Measurements from ENCODE around the gene ALDH1B1. TPM values are rescaled to one million over a fixed set of nuclear protein-coding genes. Genes with fewer than 3 reads are reported as not detected.

Gene ALDH1B1
- total and polyA plus RNA-seq, 2 of the 13 experiments (the other 11 are each of a cell fraction or from before 2014, with no cell fraction given), result 45.1 to 125 TPM

- TF ChIP-seq PREB (CRISPR knock-in tag; IDR thresholded peaks at IDR 0.05), result no peak
- no peak for TF ChIP-seq MAFG (CRISPR knock-in tag; IDR thresholded peaks at IDR 0.05)
- no peak for TF ChIP-seq SMC3 (IDR thresholded peaks at IDR 0.05; ENCODE audit: low read length)
- no peak for TF ChIP-seq NPAS2 (CRISPR knock-in tag; IDR thresholded peaks at IDR 0.05; ENCODE audit: borderline replicate concordance)
These were observed 16.2 kb downstream of the ALDH1B1 start (continued) for GRCh38 chr9:38408719-38409118.

GRCh38 chr9:38412751-38413150 is 20.2 kb downstream of the ALDH1B1 start:
- intact Hi-C loops (cut with micrococcal nuclease; ENCODE audit: unreplicated experiment) (no loop called here), in situ Hi-C loops (cut with HindIII; ENCODE audit: extremely low pct_ligation_motif_present, low pct_unique_long_range_greater_than_20kb) (no loop called here)
- Histone ChIP-seq H3K27ac (ENCODE audit: extremely low read length, insufficient read depth, low read length) (no peak overlapping the region), H3K79me2 (ENCODE audit: insufficient read depth, low read length) (no peaks in the 10 kb centered on the region), H3K9ac (ENCODE audit: insufficient read depth, low read depth, low read length) (no peak overlapping the region), H3K27me3 (ENCODE audit: control insufficient read depth in 1 of 2, insufficient read depth in 2 of 2, low read length in 2 of 2) (peaks cover 14 to 52% of the 10 kb centered on the region in 2 experiments), H3K36me3 (replicated peaks in 1 of 2; ENCODE audit: control insufficient read depth in 1 of 2, insufficient read depth in 2 of 2, low read length in 2 of 2) (no peaks in the 10 kb centered on the region), H4K20me1 (ENCODE audit: insufficient read depth, low read length) (no peaks in the 10 kb centered on the region), H2AFZ (ENCODE audit: low read length) (no peak overlapping the region), H3K4me1 (ENCODE audit: insufficient read depth, low read length) (no peaks in the 10 kb centered on the region), H3K4me3 (replicated peaks in 1 of 3; ENCODE audit: insufficient read depth in 1 of 3, low read depth in 2 of 3, low read length in 3 of 3) (no peak overlapping the region), H3K9me3 (ENCODE audit: low read length) (no peaks in the 10 kb centered on the region), H3K4me2 (ENCODE audit: low read depth, low read length) (no peak overlapping the region)
- no peak for DNase-seq (ENCODE audit: low spot score)
- FAIRE-seq, result no peak
- ATAC-seq, result no peak
- WGBS (ENCODE audit: low lambda C conversion rate), result 27% methylated on average over 6 of the region's 6 CpGs
- ChIA-PET CTCF (ENCODE audit: low intra/inter-chr PET ratio, low total read pairs) (no interaction called here), POLR2A (no interaction called here)
- TF ChIP-seq FIP1L1 (IDR thresholded peaks at IDR 0.05; ENCODE audit: borderline replicate concordance, insufficient read depth, low read depth, low read length) (no peak), ZFP37 (CRISPR knock-in tag; IDR thresholded peaks at IDR 0.05; ENCODE audit: borderline replicate concordance) (no peak), SALL1 (CRISPR knock-in tag; IDR thresholded peaks at IDR 0.05) (no peak), ZNF7 (CRISPR knock-in tag; IDR thresholded peaks at IDR 0.05) (no peak), SMARCC2 (IDR thresholded peaks at IDR 0.05) (no peak), ZNF672 (CRISPR knock-in tag; IDR thresholded peaks at IDR 0.05) (no peak), CERS6 (CRISPR knock-in tag; IDR thresholded peaks at IDR 0.05) (no peak), TCF7 (IDR thresholded peaks at IDR 0.05; ENCODE audit: low read depth) (no peak), CCDC6 (CRISPR knock-in tag; IDR thresholded peaks at IDR 0.05) (no peak), ZNF567 (CRISPR knock-in tag; IDR thresholded peaks at IDR 0.05; ENCODE audit: borderline replicate concordance) (no peak), ZFY (CRISPR knock-in tag; IDR thresholded peaks at IDR 0.05) (no peak), ZNF350 (CRISPR knock-in tag; IDR thresholded peaks at IDR 0.05; ENCODE audit: borderline replicate concordance, low read depth) (no peak), NFE2L1 (CRISPR knock-in tag; IDR thresholded peaks at IDR 0.05; ENCODE audit: borderline replicate concordance) (no peak)
- BruUV-seq (replicated peaks), result no TSS peak

All from HepG2 (cell line).